GM18526 (cell line): Measurements from ENCODE around the gene SPPL2A.

Source experiments
- POLR2A ChIP-seq: IDR thresholded peaks from 3 replicates; pipeline ENCODE4 v1.6.1; 2011; ENCODE audit not compliant: insufficient read length; ENCODE audit errors: extremely low read depth

Gene SPPL2A, protein sequence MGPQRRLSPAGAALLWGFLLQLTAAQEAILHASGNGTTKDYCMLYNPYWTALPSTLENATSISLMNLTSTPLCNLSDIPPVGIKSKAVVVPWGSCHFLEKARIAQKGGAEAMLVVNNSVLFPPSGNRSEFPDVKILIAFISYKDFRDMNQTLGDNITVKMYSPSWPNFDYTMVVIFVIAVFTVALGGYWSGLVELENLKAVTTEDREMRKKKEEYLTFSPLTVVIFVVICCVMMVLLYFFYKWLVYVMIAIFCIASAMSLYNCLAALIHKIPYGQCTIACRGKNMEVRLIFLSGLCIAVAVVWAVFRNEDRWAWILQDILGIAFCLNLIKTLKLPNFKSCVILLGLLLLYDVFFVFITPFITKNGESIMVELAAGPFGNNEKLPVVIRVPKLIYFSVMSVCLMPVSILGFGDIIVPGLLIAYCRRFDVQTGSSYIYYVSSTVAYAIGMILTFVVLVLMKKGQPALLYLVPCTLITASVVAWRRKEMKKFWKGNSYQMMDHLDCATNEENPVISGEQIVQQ

DNA sequence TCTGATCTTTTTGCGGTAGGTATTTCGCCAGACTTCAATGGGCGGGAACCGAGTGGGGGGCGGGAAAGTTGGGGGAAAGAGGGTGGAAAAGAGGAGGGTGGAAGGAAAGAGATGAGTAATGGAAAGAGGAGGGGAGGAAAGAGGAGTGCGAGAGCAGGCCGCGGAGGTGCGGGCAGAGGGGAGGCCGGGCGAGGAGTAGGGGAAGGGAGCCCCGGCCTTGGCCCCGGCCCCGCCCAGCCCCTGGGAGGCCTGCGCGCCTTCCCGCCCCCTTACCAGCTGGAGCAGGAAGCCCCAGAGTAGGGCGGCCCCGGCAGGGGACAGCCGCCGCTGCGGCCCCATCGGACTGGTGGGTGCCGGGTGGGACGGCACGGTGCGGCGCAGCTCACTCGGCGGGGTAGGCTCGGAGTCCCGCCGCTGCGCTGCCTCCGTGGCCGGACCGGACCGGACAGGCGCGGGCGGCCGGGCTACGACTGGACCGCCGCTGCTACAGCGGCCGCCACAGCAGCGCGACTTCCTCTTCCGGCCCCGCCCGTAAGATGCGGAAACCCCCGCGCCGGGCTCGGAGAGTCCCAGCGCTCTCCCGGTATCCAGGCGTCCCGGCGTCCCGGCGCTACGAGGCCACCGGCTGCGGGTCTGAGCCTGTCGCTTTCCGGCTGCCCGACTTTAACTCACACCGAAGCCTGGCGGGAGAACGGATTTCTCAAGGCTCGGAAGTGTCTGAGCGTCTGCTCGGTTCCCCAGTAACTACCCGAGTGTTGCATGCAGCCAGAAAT, at the start of gene SPPL2A:
Gene SPPL2A (minus strand): TSS at position 512 of the 773 bp plus-strand sequence. CDS start 173 bp downstream, at position 339.
- peak; percentile 91 for TF ChIP-seq POLR2A

DNA sequence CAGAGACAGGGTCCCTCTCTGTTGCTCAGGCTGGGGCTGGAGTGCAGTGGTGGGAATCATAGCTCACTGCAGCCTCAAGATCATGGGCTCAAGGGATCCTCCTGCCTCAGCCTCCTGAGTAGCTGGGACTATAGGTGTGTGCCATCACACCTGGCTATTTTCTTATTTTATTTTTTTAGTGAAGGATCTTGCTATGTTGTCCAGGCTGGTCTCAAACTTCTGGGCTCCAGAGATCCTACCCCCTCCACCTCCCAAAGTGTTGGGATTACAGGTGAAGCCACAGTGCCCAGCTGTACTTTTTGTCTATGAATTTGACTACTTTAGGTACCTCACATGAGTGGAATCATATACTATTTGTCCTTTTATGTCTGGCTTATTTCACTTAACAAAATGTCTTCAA, 49.1 kb upstream of the SPPL2A start:
- no peak for TF ChIP-seq POLR2A

DNA sequence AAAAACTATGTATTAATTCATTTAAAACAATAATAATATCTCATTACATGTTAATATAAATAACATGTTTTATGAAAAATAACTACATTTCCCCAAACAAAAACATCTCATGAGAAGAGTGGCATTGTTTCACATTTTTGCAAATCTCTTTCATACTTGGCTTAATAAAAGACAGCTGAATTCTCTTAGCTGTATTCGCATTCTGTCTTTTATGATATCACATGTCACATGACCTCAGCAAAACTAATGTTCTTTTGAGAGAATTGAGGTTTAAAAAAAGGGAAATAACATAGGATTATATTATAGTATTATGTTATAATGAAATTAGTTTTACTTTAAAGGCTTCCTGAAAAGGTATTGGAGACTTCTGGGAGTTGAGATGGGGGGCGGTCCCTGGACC, 48.4 kb upstream of the SPPL2A start:
- TF ChIP-seq POLR2A = no peak

DNA sequence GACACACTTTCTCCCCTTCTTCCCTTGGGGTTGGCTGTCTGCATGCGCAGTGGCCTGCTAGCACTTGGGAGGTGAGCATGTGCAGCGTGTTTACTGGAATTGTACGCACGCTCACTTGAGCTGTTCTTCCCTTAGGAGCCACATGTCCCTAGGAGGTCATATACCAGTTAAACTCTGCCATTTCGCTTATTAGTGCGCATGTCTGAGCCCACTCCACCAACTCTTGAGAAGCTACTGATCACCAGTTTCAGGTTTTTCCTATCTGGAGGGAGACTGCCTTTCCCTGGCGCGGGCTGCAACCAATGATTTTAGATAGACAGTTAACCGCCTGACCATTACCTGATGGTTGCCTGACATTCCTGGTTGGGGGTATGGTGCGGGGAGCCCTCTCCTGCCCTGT, 47.6 kb upstream of the SPPL2A start:
- TF ChIP-seq POLR2A = no peak

DNA sequence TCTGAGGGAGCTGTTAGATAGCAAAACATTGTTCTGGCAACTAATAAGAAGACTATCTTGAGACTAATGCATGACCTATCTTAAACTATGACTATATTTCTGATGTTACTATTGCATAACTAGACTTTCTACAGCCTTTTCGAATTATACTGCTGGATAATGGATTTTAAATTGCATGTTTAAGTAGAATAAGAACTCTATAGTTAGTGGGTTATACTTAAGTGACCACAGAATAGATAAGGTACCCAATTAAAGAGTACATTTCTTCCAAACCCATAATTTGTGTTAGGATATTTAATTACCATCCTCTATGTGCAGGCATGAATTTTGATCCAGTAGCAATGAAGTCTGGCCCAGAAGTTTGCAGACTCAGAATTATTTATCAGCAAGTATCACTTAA, 44.6 kb upstream of the SPPL2A start:
- no peak for TF ChIP-seq POLR2A

DNA sequence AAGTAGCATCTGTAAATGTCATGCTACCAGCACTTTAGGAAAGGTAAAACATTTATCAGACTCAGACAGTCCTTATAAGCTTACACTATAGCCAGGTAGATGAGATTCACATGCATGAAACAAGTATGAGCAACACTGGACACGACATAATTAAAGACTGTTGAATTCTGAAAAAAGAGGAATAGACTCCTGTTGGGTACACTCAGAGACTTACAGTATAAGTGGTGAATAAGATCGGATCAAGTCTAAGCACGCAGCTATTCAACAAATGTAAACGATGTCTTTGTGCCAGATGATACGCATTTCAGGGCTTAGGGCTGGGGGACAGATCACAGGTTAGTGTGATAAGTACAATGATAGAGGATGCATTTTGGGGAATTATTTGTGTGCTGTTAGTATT, 43.2 kb upstream of the SPPL2A start:
- TF ChIP-seq POLR2A = no peak

DNA sequence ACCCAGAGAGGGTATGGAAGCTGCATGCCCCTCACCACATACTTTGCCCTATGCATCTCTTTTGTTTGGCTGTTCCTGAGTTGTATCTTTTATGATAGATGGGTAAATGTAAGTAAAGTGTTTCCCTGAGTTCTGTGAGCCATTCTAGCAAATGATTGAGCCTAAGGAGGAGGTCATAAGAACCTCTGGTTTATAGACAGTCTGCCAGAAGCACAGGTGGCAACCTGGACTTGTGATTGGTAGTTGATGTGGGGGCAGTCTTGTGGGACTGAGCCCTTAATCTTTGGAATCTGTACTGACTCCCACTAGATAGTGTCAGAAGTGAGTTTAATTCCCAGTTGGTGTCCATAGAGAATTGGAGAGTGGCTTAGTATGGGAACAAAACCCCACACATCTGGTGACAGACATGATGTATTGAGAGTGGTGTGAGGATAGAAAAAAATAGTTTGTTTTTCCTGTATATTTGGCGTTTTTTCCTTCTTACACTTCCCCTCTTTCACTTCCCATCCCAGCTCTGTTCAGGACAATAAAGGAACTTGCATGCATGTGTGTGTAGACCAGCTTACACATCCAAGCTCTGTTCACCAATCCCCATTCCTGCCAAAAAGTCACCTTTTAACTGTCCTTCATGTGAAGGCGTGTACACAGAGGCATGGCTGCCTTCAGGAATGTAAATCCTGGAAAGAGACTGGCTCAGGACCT, 38.1 kb upstream of the SPPL2A start:
- TF ChIP-seq POLR2A = no peak

DNA sequence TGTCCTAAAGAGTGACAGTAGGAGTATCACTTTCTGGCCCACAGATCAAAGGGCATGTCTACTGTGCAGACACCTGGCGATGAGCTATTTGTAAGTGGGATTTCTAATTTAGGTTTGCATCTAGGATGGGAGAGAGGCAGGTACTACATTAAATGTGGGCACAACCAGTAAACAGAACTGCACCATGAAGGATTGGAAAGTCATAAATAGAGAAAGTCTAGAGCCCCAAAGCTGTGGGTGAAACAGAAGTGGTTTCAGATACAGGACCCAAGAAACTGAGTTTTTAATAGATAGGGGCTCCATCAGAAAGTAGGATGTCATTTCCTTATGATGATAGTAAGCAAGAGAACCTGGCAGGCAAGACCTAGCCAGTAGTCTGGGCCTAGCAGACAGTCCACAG, 35.2 kb upstream of the SPPL2A start:
- no peak for TF ChIP-seq POLR2A

DNA sequence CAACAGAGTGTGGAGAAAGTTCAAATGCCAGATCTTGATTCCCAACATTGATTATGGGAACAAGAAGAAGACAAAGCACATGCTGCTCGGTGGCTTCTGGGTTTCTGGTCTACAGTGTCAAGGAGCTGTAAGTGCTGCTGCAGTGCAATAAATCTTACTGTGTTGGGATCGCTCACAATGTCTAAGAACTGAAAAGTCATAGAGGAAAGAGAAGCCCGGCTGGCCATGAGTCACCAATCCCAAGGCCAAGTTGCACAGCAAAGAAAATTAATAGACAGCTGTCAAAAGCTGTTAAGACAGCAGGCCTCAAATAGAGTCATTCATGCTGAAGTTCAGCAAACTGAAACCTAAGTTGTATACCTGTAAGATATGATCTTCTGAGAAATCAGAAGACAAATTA, 33.2 kb upstream of the SPPL2A start:
- TF ChIP-seq POLR2A = no peak

DNA sequence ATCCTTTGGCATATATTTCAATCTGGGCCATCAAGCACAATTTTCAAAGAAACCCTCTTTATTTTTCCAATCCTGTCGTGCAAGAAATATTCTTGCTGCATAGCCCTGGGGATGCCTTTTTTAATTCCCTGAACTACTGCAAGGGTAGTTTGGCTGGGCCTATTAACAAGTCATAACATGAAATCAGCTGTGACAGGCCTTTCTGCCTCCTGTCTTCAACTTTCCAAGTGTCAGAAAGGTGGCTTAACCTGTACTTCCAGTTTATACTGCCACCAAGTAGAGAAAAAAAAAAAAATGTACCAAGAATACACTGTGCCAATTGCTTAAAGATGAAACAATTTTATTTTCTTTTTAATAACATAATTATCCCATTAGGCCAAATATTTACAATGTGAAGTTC, 32.4 kb upstream of the SPPL2A start:
- no peak for TF ChIP-seq POLR2A

DNA sequence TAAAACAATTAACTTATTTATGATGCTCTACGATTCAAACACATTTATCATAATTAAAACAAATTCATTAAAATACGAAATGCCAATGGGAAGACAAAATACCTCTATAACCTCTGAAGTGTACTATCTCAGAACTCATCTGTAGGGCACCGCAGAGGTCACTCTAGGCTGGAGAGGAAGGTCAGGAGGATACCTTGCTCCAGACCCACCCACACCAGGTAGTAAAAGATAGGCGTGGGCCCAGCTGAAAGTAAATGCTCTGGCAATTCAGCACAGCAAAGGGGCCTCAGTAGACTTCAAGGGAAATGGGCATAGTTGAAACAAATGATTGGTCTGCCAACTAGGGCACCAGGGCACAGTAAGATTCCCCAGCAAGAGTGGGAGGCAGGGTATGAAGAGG, 26.0 kb upstream of the SPPL2A start:
- TF ChIP-seq POLR2A = no peak

DNA sequence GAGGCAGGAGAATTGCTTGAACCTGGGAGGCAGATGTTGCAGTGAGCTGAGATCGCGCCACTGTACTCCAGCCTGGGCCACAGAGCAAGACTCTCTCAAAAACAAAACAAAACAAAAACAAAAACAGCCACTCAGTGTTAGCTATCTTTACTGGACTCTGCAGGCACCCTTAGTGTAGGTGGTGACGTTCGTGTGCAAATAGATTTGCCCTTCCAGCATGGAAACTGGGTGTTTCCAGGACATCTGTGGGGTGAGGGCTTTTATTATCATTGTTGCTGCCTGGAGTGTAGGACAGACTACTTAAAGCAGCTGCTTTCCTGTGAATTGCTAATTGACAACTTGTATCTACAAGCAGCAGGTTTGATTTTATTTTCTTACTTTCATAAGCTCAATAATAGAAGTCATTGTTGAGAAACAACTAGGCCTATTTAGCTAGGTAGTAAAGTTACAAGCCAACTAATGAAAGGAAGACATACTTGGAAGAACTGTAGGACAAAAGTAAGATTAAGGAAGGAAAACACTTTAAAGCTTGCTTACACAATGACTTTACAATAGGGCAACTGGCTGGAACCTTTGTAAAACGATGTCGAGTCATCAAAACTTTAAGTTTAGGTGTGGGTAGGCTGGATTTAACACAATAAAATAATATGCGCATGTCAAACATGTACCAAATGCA, 25.4 kb upstream of the SPPL2A start:
- TF ChIP-seq POLR2A = no peak

DNA sequence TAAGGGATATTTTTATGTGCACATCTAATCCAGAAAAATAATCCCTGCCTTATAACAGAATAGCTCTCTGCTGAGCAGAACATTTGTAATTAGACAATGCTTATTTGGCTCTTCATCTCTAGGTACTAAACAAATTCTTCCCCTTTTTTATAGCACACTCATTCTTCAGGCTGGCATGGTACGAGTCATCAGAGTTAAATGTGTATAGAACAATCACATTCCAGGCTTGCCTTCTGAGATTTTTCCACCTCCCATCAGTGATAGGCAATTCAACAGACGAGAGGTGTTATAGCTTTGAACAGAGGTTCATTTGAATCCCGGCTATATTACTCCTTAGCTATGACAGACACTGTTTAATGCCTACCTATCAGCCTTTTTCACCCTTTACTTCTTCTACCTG, 21.4 kb upstream of the SPPL2A start:
- no peak for TF ChIP-seq POLR2A

DNA sequence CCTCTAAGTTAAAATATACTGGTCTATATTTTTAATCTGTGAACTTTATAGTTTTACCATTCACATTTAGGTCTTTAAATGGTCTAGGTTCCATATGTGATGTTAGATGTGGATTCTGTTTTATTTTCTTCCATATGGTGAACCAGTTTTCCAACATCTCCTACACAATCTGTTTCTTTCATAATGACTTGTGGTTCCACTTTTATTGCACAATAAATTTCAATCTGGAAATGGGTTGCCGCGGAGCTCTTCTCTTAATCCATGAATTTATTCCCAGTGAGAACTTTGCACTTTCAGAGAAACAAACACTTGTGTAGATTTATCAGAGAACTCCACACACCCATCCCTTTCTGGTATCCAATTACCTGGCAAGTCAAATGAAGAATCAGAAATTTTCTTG, 20.9 kb upstream of the SPPL2A start:
- no peak for TF ChIP-seq POLR2A

DNA sequence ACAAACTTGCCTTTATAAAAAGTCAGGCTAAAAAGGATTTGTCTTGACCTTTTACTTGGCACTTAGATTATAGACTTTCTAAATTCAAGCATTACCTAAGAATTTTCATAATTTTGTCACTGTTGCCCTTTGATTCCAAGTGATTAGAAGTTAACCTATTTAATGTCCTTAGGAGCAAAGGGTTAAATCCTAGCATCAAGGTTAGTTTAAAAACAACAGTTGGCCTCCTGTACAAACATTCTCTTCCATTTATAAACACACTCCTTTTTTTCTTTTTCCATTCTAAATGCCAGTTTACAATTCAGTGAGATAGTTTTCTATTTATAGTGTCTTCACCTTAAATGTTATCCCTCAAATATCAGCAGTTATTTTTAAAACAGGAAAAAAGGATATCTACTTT, 18.4 kb upstream of the SPPL2A start:
- no peak for TF ChIP-seq POLR2A
